ENCODE measurements around the gene GJA3.

GJA3 gene

GRCh38 chr13:20127562-20128458 is 33.0 kb downstream of the GJA3 start:
- peak; percentile 48 to 51 for ATAC-seq

- no peak for ATAC-seq
Observed at GRCh38 chr13:20127262-20127561, 33.6 kb downstream of the GJA3 start.

GRCh38 chr13:20126541-20127261 is 34.2 kb downstream of the GJA3 start:
- no peak for ATAC-seq

GRCh38 chr13:20125783-20126165 is 35.1 kb downstream of the GJA3 start:
- no peak for ATAC-seq

- ATAC-seq, result no peak
Observed at GRCh38 chr13:20125129-20125782, 35.6 kb downstream of the GJA3 start.

- no peak for ATAC-seq
Observed at GRCh38 chr13:20124303-20124702, 36.5 kb downstream of the GJA3 start.

- ATAC-seq, result no peak
Observed at GRCh38 chr13:20121159-20121525, 39.7 kb downstream of the GJA3 start.

GRCh38 chr13:20119960-20120359 is 40.9 kb downstream of the GJA3 start:
- no peak for ATAC-seq

GRCh38 chr13:20118268-20119140 is 42.3 kb downstream of the GJA3 start:
- ATAC-seq, result peak in 1 of 2 donors; percentile 25

- ATAC-seq, result no peak
Observed at GRCh38 chr13:20116213-20116612, 44.6 kb downstream of the GJA3 start.

GRCh38 chr13:20114066-20114610 is 46.7 kb downstream of the GJA3 start:
- ATAC-seq, result no peak

- no peak for ATAC-seq
Observed at GRCh38 chr13:20109037-20109436, 51.8 kb downstream of the GJA3 start.

GRCh38 chr13:20106742-20107141 is 54.1 kb downstream of the GJA3 start:
- ATAC-seq, result no peak

GRCh38 chr13:20105161-20105689 is 55.6 kb downstream of the GJA3 start:
- no peak for ATAC-seq

GRCh38 chr13:20102525-20103180 is 58.2 kb downstream of the GJA3 start:
- no peak for ATAC-seq

- ATAC-seq, result no peak
Observed at GRCh38 chr13:20101467-20102316, 59.2 kb downstream of the GJA3 start.

- ATAC-seq, result no peak
Observed at GRCh38 chr13:20099319-20099718, 61.5 kb downstream of the GJA3 start.

- no peak for ATAC-seq
Observed at GRCh38 chr13:20093951-20094350, 66.9 kb downstream of the GJA3 start.

- ATAC-seq, result no peak
Observed at GRCh38 chr13:20090349-20090748, 70.5 kb downstream of the GJA3 start.

All from activated CD4-positive, CD25-positive, alpha-beta regulatory T cell treated with anti-CD3 and anti-CD28 coated beads, Interleukin-2, amount 50 U/mL, for 24 hours (primary cell).